NOMO-1 treated with dmso at 0.1 percent for 144 hours (cell line): ENCODE results near the gene NPLOC4.
A peak's percentile ranks its signal among the peaks of the same experiment; 100 is the strongest.

Experiments used
- DNase-seq: peaks from one replicate; lab custom pipeline; 2025; ENCODE audit not compliant: unreplicated experiment; lab: John Stamatoyannopoulos, UW

Gene NPLOC4

DNA sequence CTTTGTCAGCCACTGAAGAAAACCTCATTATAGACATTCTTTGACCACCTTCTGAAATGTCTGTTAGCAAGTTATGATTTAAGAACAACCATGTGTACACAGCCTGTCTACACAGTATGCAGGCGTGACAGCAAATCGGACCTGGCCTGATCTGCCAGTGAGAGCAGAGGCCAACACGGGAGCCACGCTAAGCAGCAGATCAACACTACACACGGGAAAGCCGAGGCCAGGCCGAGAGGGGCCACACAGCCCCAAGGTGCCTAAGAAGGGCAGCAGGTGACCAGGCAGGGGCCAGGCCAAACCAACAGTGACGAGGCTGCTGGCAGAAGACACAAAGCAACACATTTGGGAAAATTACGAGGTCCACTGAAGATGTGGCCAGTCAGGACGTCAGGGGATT, 68.5 kb downstream of the NPLOC4 start:
- DNase-seq = no peak

DNA sequence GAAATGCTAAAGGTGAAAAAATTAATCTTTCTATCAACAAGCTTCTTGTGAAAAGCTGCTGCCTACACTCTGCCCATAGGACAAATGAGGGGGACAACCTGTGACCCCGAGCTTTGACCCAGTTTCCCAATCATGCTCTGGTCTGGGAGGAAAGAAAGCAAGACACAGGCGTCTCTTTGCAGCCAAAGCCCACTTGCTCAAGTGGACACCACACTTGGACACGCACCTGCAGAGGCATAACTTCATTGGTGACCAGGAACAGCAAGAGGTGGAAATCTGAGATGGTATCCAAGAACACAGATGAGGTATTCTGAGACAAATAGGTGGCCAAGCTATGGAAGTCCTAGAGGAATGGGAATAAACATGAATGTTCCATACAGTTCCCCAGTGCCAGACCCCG, 69.7 kb downstream of the NPLOC4 start:
- no peak for DNase-seq

DNA sequence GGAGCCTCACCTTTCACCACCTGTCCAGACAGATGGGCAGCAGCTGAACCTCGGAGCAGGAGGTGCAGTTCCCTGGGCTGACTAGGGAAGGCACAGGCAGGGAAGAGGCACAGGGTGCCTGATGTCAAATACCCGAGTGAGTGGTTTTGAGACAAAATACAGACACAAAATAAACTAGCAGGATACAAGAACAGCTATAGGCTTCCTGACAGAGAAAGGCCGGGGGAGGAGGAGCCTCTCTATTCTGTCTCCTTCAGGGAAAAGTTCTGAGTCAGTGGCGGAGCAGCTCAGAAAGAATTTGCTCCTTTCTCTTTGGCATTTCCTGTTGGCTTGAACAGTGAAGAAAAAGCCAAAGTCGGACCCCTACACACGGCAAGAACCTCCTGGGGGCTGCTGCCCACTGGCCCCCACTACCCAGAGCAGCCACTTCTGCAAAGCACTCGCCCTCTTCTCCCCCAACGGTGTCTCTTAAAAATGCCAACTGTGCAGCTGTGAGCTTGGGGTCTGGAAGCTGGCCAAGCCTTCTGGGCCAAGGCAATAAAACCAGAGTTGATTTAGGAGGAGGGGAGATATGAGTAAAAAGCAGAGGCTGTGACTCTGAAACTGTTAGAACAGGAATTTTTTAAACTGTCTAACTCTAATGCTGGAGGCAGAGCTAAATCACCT, 70.3 kb downstream of the NPLOC4 start:
- DNase-seq = peak; percentile 48

DNA sequence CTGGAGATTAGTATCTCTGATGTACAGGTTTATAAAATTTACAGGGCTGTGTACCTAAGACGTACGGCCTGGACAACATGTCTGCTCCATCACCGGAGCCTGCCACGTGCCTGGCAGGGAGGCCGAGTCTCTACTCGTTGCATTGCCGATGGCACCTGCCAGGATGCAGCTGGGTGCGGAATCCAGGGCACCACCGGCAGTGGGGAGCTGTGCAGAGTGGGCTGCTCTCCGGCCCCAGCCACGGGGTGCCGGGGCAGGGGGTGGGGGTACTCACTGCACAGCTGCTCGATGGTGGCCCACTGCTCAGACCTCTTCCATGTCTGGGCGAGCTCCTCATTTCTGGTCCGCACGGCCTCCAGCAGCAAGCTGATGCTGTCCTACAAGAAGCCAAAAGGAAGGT, 71.7 kb downstream of the NPLOC4 start:
- DNase-seq = no peak

DNA sequence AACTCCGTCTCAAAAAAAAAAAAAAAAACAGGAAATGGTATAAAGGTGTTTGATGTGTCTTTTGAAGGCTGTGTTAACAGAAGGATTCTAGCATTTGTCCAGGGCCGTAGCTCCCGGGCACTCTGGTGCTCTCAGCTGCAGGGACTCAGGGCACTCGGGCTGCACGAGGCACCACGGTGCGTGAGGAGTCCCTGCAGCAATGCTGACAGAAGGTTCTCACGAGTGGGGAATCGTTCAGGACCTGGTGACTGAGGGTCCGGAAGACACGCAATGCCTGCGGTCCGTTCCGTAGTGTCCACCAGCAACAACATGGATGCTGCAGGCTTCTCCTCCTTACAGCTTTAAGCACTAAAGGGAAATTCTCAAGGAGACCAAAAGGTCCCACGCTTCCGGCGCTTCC, 72.1 kb downstream of the NPLOC4 start:
- peak; percentile 6 for DNase-seq

DNA sequence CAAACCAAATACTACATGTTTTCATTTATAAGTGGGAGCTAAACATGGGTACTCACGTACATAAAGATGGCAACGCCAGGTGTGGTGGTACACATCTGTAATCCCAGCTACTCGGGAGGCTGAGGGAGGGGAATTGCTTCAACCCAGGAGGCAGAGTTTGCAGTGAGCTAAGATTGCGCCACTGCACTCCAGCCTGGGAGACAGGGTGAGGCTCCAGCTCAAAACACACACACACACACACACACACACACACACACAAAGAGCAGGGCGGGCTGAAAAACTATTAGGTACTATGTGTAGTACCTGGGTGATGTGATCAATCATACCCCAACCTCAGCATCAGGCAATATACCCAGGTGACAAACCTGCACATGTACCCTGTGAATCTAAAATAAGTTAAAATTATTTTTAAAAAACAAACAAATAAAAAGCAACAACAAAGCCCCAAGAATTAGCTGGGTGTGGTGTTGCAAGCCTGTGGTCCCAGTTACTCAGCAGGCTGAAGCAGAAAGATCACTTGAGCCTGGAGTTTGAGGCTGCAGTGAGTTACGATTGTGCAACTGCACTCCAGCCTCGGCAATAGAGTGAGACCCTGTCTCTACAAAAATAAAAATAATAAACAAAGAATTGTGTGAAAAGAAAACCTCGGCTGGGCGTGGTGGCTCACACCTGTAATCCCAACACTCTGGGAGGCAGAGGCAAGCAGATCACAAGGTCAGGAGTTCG, 72.9 kb downstream of the NPLOC4 start:
- DNase-seq = peak; percentile 75

DNA sequence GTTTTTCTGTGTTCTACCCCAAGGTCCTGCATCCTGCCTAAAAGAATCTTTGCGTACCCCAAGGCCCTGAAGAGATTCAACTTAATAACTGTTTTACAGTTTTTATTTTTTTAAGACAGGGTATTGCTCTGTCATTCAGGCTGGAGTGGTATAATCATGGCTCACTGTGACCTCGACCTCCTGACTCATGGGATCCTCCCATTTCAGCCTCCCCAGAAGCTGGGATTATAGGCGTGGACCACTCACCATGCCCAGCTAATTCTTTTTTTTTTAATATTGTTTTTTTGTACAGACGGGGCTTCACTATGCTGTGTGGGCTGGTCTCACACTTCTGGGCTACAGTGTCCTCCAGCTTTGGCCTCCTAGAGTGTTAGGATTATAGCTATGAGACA, 75.4 kb downstream of the NPLOC4 start:
- DNase-seq = no peak

DNA sequence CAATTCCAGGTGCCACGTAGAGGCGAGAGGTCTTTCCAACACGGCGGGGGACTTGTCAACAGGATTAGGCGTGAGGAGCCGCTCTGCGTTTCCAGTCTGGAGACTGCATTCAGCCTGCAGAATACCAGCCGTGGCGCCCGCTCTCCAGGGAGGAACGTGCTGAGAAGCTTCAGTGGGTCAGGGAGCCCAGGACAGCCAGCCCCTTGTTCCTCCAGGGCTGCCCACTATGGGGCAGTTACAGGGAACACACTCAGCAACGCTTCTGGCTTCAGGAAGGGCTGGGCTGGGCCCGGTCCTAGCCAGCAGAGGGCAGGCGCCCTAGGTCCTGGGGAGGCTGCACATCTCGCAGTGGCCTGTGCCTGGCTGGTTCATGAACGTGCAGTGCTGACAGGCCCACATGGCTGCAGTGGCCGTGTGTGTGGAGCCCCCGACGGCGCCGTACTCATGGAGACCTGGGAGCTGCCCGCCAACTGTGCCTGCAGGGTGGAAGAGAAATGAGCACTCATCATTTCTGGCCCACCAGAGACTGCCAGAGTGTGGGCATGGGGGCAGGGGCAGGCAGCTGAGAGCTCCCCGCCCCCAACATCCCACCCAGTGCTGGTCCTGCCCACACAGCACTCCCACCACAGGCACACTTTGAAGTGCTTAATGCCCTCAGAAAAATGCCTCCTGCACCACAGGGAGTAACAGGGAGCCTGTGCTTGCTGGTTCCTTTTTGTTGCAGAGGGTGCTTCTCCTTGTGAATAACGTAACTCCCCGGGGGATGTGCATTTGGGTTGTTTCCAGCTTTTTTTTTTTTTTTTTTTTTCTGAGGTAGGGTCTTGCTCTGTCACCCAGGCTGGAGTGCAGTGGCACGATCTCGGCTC, 77.7 kb downstream of the NPLOC4 start:
- peak; percentile 30 for DNase-seq

DNA sequence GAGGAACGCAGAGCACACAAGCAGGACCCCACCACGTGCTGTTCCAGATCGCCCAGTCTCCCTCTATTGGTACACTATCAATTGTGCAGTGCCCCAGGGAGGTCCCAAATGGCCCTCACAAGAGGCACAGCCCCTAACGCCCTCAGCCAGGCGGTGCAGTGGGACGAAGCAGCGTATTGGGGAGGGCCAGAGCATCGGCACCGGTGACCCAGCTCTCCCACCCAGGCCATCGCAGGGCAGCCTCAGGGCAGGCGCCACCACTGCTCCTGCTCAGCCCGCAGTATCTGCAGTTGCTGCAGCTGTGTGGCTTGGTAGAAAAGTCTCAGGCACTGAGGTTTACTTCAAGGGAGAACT, 78.8 kb downstream of the NPLOC4 start:
- no peak for DNase-seq

DNA sequence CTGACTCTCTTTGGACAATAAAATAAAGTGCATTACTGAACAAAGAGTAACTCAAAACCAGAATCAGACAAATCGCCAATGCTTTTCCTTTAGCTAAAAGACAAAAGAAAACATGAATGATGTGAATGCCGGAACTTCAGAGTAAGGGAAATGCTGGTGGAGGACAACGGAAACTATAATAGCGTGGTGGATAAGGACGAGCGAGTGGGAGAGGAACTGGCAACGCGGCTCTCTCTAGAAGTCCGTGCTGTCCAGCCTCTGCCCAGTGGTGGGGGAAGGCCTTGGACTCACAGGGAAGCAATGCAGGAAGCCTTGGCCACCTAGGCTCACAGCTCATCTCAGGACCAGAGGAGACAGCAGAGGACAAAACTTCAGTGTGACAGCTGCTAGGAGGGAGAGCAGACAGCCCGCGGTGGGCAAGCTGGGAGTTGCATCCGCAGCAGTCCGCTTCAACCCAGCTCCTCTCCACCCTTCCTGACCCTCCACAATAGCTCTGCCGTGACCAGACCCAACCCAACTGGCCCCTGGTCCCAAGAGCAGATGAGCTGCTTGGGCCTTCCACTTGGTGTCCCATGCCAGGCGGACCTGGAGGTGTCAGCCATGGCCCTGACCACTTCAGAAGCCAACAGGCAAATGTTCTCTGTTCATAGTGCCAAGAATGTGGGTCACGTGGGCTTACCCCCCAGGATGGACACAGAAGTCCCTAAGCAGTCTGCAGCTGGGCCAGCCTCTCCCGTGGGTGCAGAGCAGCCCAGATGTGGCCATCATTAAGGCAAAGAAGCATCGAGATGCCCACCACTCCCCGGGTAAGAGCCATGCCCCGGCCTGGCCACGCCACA, 79.4 kb downstream of the NPLOC4 start:
- DNase-seq = no peak

DNA sequence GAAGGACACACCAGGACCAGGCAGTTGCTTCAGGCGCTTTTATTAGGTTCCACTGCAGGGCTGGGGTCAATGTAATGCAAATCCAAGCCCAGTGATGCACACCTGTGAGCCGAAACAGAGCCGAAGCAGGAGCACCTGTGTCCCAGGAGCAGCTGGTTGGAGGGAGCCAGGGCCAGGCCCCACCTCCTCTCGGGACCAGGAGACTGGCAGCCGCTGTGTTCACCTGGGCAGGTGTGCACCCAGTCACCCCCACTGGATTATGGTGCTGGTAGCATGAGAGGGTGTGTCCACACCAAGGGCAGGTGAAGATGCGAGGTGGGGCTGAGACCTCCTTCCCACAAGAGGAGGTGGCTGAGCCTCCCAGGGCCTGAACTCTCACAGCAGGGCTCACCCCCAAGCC, 80.0 kb downstream of the NPLOC4 start:
- no peak for DNase-seq

DNA sequence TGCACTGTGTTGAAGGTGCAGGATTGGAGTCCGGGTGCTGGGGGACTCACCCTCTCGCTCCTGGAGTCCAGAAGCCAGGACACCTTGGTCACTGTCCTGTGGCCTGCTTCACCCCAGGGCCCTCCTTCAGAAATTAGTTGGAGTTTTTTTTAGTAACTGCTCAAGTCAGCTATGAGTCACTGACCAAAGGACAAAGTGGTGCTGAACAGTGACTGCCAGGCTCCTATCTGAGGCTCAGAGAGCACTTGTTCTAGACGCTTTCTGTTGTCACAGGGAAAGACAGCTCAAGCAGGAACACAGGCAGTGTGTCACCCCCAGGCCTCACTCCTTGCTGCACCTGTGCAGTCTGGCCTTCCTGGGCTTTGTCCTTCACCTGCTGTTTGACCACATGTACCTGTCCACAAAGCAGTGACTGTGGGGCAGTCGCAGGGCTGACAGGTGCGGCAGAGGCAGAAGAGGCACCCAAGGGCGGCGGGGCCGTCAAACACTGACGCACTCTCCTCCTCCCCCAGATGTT, 80.7 kb downstream of the NPLOC4 start:
- peak; percentile 58 for DNase-seq

DNA sequence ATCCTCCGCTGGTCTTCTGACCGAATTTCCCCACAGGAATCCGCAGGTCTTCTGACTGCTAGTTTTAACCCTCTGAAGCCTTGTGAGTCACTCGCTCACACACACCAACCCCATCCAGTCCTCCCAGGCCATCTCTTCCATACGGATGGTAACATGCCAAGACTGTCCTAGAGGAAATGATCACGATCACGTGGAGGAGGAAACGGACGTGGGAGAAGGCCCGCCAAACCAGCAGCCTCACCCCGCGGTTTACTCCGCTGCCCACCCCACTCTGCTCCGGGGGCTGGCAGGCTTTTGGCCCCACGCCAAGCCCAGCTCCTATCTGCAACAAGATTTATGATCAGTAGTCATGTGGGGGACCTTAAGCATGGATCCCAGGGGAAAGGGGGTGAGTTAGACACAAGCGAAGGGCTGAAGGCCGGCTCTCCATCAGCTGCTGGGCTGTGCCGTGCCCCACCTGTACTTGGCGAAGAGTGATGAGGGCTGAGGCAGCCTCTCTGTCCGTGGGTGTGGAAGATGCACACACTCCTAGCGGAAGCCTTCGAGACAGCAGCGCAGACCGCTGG, 83.2 kb downstream of the NPLOC4 start:
- DNase-seq = no peak

DNA sequence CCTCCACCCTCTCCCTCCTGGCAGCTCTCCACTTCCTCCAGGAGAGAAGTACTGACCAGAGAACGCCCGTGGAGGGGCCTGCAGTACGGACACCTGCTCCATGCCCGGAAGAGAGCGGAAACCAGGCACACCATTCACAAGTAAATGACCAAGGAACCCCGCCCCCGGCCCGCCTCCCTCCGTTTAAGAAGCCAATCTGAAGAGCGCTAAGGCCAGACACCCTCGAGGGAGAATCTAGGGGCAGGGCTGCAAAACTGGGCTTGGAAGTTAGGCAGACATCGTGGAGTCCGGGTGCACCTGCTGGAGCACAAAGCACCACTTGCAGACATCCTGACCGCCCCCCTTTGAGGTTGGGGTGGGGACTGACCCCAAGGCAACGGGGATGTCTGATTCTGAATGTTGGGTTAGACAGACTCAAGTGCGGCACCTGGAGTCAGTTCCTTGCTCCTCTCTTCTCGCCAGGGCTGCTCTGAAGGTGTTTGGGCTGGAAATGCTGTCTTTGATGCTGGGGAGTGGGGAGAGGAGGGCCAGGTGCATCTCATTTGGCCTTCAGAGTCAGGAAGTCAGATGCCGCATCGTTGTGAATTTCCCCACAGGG, 83.8 kb downstream of the NPLOC4 start:
- peak; percentile 83 for DNase-seq

DNA sequence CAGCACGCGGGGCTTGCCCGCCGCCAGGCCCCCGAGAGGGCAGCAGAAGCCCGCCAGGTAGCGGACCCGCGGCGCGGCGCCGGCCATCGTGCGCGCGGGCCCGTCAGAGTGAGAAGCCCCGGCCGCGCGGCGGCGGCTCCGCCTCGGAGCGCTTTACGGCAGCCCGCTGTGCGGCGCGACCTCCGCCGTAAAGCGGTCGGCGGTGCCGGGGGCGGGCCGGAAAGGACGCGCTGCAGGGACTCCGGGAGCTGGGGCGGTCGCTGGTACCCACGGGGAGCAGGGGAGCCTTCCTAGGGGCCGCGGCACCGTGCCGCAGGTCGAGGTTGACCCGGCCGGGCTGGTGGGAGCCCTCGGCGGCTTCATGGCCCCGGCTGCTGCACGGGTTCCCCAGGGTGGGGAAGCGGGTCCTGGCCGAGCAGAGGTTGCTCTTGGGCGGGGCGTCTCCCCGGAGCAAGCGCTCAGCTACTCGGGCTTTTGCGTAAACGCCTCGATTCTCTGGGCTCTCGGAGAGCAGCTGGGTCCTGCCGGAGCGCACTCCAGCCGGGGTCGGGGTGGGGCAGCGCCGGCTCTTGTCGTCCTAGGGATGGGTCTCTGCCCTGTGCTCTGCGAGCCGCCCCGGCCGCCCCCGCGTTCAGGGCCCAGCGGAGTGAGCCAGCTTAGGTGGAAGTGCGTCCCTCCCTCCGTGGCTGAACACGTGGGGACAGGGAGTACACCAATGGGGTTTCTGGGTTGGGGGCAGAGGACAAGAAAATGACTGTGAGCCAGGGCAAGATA, 84.5 kb downstream of the NPLOC4 start, which contains the start of gene FAAP100:
FAAP100 (minus strand) TSS at position 110 of the 774 bp plus-strand sequence; CDS start at position 87, 23 bp downstream.
- peak; percentile 68 for DNase-seq

DNA sequence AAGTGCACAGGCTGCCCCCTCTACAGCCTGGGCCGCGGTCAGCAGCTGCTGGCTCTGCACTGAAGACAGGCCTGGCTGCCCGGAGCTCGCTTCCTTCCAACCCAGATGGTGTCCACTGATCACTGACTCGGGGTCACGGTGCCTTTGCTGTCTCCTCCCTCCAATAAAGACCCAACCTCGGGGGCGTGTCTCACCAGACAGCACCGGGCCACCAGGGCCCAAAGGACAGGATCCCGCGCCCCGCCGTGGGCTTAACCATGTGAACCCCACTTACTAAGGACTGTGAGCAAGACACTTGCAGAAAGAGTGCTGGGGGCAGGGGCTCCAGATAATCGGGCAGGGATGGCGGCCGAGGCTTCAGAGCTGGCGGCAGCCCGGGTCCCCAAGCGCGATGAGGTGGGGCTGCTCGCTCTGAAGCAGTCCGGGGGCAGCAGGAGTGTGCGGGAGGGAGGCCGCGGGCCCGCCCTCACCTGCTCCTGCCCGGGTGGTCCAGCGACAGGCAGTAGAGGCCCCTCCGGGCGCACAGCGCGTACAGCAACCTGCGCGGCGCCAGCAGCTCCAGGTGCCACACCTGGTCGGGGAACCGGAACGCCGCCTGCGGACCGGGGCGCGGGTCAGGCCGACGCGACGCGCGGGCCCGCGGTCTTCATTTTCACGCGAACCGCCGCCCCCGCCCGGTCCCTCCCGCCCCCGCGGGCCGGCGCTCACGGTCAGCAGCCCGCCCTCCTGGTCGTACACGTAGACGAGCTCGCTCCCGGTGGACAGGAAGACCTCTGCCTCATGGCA, 85.3 kb downstream of the NPLOC4 start:
- DNase-seq = no peak

DNA sequence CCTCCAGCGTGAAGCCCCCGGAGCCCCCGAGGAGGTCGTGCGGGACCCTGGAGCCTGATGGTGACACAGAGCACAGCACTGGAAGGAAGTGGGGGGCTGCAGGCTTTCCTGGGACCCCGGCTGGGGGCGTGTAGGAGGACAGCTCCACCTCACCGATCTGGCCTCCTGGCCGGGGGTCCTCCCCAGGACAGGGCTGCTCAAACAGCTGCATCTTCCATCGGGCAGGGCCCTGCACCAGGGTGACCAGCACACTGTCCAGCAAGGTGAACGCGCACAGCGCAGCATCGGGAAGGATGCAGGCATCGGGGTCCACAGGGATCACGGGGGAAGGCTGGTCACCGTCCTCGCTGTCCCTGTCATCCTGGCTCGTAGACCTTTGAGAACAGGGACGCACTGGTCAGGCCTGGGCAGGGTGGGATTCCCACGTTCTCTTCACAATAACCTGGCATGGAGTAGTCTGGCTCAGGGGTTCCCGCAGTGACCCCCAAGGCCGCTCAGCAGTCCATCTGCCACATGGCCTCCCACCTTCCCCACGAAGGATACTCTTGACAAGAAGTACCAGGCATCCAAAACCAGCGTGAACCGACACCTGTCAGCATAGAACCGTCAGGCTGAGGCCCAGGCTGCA, 86.0 kb downstream of the NPLOC4 start:
- no peak for DNase-seq

DNA sequence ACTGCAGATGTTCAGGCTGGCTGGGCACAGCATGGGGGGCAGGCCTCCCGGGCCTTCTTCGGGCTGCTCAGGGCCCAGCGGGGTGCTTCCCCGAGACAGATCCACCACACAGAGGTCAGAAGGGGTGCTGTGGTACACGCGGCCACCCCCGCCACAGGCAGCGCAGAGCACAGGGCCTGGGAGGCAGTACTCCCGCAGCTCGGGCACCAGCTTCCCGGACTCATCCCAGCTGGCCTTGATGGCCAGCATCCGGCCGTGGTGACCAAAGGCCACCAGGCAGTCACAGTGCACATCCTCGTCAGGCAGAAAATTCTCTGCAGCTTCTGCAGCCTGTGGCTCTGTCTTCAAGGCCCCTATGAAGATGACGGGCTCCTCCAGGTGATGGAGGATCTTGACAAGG, 86.6 kb downstream of the NPLOC4 start:
- DNase-seq = no peak
